ENCODE results near the gene CCDC88C. TPM values are rescaled to one million over a fixed set of nuclear protein-coding genes. Genes with fewer than 3 reads are reported as not detected.

CCDC88C gene
- total RNA-seq, 1 donor from 2014 or later: 17.8 TPM

DNA sequence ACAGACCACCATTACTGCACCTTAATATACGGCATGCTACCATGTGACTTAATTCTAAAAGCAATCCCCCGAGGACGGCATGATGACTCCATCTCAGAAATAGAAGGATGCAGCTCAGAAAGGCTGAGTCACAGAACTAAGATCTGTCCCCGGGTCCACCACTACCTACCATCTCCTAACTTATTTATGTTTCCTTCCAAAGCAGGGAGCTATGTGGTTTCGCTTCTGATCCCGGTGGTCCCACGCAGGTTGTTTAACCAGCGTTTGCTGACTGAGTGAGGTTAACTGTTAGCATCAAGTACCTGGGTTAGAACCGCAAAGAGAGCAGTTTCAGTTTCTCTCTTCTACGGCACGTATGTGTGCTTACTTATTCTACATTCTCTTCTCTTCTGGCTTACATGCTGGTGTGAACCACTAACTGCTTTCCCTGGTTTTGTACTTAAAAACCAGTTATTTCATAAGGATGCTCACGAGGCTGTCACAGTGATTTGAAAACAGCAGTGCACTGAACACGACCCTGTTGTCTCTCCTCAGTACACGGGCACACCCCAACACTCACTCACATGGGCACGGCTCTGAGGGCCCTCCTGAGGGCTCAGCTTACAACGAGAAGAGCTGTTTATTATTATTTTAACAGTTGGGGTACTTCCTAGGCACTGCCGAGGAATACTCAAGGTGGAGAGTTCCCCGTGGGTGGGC lies 66.7 kb downstream of the CCDC88C start:
- H3K4me1 Mint-ChIP-seq: peaks cover 76% of the 10 kb centered on the region
- Histone ChIP-seq H3K79me2 (ENCODE audit: low read depth) (peaks cover 74% of the 10 kb centered on the region), H3K9me3 (ENCODE audit: low read depth) (no peaks in the 10 kb centered on the region), H3K27ac (no peak overlapping the region), H3K9ac (no peak overlapping the region), H4K20me1 (ENCODE audit: low read depth) (peaks cover 56% of the 10 kb centered on the region), H3K4me3 (no peak overlapping the region), H3K36me3 (no peaks in the 10 kb centered on the region), H3K4me1 (peaks cover 45% of the 10 kb centered on the region), H3F3A (ENCODE audit: low read depth) (peaks cover 32% of the 10 kb centered on the region), H3K27me3 (no peaks in the 10 kb centered on the region), H2AFZ (replicated peaks) (no peak overlapping the region), H3K4me2 (no peak overlapping the region)
- peaks cover 7% of the 10 kb centered on the region for H3K27me3 Mint-ChIP-seq (ENCODE audit: insufficient read depth, low read depth)
- peak overlapping the region; percentile 29 for H3K27ac Mint-ChIP-seq
- DNase-seq (ENCODE audit: low spot score): no peak
- no peak for TF ChIP-seq EZH2 (IDR thresholded peaks at IDR 0.05)
- TF ChIP-seq EZH2phosphoT487 (IDR thresholded peaks at IDR 0.05): no peak
- TF ChIP-seq, protein P1, sequence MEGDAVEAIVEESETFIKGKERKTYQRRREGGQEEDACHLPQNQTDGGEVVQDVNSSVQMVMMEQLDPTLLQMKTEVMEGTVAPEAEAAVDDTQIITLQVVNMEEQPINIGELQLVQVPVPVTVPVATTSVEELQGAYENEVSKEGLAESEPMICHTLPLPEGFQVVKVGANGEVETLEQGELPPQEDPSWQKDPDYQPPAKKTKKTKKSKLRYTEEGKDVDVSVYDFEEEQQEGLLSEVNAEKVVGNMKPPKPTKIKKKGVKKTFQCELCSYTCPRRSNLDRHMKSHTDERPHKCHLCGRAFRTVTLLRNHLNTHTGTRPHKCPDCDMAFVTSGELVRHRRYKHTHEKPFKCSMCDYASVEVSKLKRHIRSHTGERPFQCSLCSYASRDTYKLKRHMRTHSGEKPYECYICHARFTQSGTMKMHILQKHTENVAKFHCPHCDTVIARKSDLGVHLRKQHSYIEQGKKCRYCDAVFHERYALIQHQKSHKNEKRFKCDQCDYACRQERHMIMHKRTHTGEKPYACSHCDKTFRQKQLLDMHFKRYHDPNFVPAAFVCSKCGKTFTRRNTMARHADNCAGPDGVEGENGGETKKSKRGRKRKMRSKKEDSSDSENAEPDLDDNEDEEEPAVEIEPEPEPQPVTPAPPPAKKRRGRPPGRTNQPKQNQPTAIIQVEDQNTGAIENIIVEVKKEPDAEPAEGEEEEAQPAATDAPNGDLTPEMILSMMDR (IDR thresholded peaks at IDR 0.05): no peak
- H3K36me3 Mint-ChIP-seq: peaks cover 12% of the 10 kb centered on the region
- no peak overlapping the region for H3K4me3 Mint-ChIP-seq
- H3K9me3 Mint-ChIP-seq: no peaks in the 10 kb centered on the region

GRCh38 chr14:91350483-91350812 lies 67.2 kb downstream of the CCDC88C start:
- peaks cover 42% of the 10 kb centered on the region for H3K4me1 ChIP-seq
- H3K36me3 ChIP-seq: no peaks in the 10 kb centered on the region
- Mint-ChIP-seq H3K36me3 (peaks cover 12% of the 10 kb centered on the region), H3K27ac (peak overlapping the region; percentile 18), H3K4me3 (no peak overlapping the region), H3K4me1 (peaks cover 70% of the 10 kb centered on the region), H3K9me3 (no peaks in the 10 kb centered on the region), H3K27me3 (ENCODE audit: insufficient read depth, low read depth) (peaks cover 7% of the 10 kb centered on the region)
- H3K9ac ChIP-seq: no peak overlapping the region
- H3K9me3 ChIP-seq (ENCODE audit: low read depth): no peaks in the 10 kb centered on the region
- no peaks in the 10 kb centered on the region for H3K27me3 ChIP-seq
- no peak overlapping the region for H3K27ac ChIP-seq
- H4K20me1 ChIP-seq (ENCODE audit: low read depth): peaks cover 56% of the 10 kb centered on the region
- no peak for DNase-seq (ENCODE audit: low spot score)
- H3K79me2 ChIP-seq (ENCODE audit: low read depth): peaks cover 79% of the 10 kb centered on the region
- H2AFZ ChIP-seq (replicated peaks): no peak overlapping the region
- no peak overlapping the region for H3K4me3 ChIP-seq
- no peak overlapping the region for H3K4me2 ChIP-seq
- H3F3A ChIP-seq (ENCODE audit: low read depth): peaks cover 32% of the 10 kb centered on the region
- TF ChIP-seq, protein P1 (IDR thresholded peaks at IDR 0.05): no peak
- no peak for TF ChIP-seq EZH2 (IDR thresholded peaks at IDR 0.05)
- TF ChIP-seq EZH2phosphoT487 (IDR thresholded peaks at IDR 0.05): no peak

DNA sequence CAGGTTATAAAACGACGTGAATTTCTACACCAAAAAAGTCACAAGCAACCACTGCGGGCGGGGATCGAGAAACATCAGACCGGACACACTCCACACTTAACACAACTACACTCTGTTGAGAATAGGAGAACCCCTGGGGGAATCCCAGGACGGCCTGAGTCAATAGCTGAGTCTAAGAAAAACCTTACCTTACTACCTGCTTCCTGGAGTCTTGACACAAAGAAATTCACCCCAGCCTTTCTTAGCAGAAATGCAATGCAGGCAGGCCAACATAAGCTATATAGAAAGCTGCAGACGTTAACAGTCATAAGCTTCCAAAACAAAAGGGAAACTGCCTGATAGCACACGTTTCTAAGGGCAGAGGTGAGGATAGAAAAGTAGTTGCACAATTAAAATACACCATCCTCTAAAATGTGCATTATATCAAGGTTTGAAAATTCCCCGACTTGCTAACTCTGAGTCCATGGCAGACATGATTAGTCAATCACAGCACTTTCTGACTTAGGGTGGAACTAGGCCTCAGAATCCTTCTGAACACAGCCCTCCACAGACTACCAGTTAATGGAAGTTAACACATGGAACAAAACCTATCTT lies 68.0 kb downstream of the CCDC88C start:
- H3K36me3 Mint-ChIP-seq: peaks cover 12% of the 10 kb centered on the region
- H3F3A ChIP-seq (ENCODE audit: low read depth): peaks cover 32% of the 10 kb centered on the region
- peak overlapping the region; percentile 46 for H3K27ac Mint-ChIP-seq
- no peaks in the 10 kb centered on the region for H3K9me3 ChIP-seq (ENCODE audit: low read depth)
- peaks cover 62% of the 10 kb centered on the region for H3K4me1 Mint-ChIP-seq
- peaks cover 85% of the 10 kb centered on the region for H3K79me2 ChIP-seq (ENCODE audit: low read depth)
- no peaks in the 10 kb centered on the region for H3K27me3 ChIP-seq
- no peaks in the 10 kb centered on the region for H3K27me3 Mint-ChIP-seq (ENCODE audit: insufficient read depth, low read depth)
- no peak overlapping the region for H3K4me3 Mint-ChIP-seq
- peaks cover 47% of the 10 kb centered on the region for H4K20me1 ChIP-seq (ENCODE audit: low read depth)
- H3K4me3 ChIP-seq: no peak overlapping the region
- no peak overlapping the region for H3K9ac ChIP-seq
- H3K27ac ChIP-seq: peak overlapping the region; percentile 64
- H3K9me3 Mint-ChIP-seq: no peaks in the 10 kb centered on the region
- H3K4me1 ChIP-seq: peaks cover 42% of the 10 kb centered on the region
- no peak overlapping the region for H2AFZ ChIP-seq (replicated peaks)
- no peak for TF ChIP-seq EZH2phosphoT487 (IDR thresholded peaks at IDR 0.05)
- no peak for TF ChIP-seq EZH2 (IDR thresholded peaks at IDR 0.05)
- TF ChIP-seq, protein P1 (IDR thresholded peaks at IDR 0.05): no peak
- no peak for DNase-seq (ENCODE audit: low spot score)
- no peaks in the 10 kb centered on the region for H3K36me3 ChIP-seq
- H3K4me2 ChIP-seq: no peak overlapping the region
